Activated CD8-positive, alpha-beta memory T cell treated with anti-CD3 and anti-CD28 coated beads for 24 hours (primary cell): ENCODE measurements around the gene BLVRB.
A peak's percentile ranks its signal among the peaks of the same experiment; 100 is the strongest.
"Not testable (repeated sequence)": the region's sequence is repeated elsewhere in the genome, so short reads cannot be mapped to it uniquely, and the experiment has no call there.

Experiments used
- DNase-seq: peaks from one replicate; pipeline ENCODE4 v3.0.0-alpha.2; 2020

Gene BLVRB

DNA sequence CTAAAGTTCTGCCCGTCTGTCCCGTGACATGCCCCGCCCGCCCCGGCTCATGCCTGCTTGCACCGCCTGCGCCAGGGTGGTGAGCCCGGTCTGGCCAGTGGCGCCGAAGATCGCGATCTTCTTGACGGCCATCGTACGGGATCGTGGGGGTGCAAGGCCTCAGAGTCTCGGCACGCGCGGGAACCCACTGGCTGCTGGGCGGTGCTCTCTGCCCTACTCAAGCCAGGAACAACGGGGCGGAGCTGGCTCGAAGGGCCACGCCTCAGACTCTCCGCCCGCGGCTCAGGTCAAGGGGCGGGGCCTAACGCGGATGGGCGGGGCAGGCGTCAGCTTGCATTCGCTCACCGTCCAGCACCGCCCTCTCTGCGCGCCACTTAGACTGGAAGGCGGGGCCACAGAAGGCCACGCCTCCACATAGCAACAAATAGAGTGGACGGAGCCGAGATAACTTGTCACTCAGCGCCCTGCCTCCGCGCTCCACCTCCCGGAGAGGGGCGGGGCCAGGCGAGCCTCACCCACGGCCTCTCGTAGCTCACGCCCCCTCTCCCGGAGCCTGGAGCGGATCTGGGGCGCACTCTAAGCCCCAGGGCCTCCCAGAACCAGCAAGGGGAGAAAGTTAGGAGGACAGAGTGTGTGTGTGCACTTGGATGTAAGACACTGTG, at the start of gene BLVRB:
Gene BLVRB (minus strand): TSS at position 189 of the 662 bp plus-strand sequence. CDS start 57 bp downstream, at position 132.
- peak; percentile 100 for DNase-seq

DNA sequence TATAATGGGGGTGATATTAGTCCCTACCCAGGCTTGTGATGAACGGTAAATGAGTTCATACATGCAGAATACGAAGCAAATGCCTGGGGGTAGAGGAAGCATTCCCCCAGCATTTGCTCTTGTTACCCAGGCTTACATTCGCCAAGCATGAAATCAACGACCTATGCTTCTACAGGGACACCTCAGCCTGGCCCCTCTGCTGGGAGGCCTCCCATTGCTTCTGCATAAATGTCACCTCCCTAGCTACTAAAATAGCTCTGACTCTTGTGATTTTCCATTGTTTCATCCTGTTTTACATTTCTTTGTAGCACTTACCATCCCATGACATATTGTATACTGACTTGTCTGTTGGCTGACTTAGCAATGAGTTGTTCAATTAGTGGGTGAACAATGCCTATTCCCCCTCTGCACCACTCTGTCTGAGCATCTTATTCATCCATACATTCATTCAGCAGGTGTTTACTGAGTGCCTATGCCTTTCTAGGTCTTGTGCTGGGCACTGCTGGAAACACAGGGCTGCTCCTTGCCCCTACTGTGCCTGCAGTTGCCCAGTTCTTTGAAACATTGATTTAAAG, 48.3 kb upstream of the BLVRB start:
- no peak for DNase-seq

DNA sequence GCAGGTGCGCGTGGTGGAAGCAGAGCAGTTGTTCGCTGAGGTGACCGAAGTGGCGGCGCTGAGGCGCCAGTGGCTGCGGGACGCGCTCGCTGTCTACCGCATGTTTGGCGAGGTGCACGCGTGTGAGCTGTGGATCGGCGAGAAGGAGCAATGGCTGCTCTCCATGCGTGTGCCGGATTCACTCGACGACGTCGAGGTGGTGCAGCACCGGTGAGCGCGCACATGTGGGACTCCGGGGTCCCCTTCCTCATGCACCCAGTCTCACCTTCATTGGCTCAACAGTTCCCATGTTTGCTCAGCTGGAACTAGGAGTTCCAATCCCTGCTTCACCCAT, 47.8 kb upstream of the BLVRB start:
- no peak for DNase-seq

DNA sequence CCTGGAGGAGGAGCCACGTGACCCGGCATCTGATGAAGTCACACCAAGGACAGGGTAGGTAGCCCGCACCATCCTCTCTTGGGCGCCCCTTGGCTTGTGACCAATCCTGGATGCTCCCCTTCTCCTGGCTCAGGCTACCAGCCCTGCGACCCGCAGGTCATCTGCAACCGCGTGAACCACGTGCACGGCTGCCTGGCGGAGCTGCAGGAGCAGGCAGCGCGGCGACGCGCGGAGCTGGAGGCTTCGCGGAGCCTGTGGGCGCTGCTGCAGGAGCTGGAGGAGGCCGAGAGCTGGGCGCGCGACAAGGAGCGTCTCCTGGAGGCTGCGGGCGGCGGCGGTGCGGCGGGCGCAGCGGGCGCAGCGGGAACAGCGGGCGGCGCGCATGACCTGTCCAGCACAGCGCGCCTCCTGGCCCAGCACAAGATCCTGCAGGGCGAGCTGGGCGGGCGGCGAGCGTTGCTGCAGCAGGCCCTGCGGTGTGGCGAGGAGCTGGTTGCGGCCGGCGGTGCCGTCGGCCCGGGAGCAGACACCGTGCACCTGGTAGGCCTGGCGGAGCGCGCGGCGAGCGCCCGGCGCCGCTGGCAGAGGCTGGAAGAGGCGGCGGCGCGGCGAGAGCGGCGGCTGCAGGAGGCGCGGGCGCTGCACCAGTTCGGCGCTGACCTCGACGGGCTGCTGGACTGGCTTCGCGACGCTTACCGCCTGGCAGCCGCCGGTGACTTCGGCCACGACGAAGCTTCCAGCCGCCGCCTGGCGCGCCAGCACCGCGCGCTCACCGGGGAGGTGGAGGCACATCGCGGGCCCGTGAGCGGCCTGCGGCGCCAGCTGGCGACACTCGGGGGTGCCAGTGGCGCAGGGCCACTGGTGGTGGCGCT, 47.2 kb upstream of the BLVRB start:
- no peak for DNase-seq

DNA sequence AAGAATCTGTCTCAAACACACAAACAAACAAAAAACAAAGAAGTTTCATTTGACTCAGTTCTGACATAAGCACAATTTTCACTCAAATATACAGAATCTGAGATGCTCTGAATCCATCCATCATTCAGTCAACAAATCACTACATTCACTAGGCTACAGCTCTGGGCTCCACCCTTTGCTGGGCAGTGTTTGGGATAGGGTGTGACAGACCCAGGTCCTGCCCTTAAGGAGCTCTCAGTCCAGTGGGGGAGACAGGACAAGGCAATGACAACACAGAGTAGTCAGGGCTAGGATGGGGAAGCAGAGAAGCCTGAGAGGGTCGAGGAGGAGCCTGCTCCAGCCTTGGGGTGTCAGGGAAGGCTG, 46.5 kb upstream of the BLVRB start:
- no peak for DNase-seq

DNA sequence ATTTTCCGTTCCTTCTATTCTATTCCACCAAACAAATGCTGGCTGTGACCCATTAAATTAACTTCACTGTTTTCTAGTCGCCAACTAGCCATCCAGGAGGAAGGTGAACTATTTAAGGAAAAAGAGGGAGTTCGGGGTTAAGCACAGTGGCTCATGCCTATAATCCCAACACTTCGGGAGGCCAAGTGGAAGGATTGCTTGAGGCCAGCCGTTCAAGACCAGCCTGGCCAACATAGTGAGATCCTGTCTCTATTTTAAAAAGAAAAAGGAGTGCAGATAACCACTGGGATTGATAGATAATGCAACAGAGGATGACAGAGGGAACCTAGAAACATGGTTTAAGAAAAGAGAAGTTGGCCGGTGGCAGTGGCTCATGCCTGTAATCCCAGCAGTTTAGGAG, 45.9 kb upstream of the BLVRB start:
- DNase-seq = no peak

DNA sequence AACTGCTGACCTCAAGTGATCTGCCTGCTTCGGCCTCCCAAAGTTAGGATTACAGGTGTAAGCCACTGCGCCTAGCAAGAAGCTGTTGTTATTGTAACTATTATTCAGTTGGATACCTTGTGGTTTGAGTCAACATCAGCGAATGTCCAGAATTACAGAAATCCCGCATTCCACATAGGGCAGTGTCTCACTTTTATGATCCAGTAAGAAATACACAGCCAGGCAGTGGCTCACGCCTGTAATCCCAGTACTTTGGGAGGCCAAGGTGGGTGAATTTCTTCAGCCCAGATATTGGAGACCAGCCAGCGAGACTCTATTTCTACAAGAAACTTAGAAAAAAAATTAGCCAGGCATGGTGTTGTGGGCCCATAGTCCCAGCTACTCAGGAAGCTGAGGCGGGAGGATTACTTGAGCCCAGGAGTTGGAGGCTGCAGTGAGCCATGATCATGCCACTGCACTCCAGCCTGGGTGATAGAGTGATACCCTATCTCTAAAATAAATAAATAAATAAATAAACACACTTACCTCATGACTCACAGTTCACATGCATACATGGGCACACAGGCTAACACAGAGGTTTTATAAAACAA, 45.1 kb upstream of the BLVRB start:
- no peak for DNase-seq

DNA sequence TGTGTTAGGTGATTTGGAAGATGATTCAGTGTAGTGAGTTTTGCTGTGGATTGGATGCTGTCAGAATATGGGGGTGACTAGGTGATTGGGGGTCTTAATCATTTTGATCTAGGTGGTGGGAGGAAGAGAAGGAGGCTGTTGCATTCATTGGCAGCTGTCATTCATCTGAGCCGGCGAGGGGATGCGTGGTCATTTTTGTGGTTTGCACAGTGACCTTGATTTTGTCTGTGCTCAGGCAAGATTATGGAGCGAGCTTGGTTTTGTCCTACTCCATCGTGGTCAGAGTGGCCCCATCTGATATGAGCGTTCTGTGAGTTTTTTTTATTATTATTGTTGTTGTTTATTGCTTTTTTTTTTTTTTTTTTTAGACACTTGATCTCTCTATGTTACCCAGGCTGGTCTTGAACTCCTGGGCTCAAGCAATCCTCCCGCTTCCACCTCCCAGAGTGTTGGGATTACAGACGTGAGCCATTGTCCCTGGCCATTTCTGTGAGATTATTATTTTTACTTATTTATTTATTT, 43.3 kb upstream of the BLVRB start:
- no peak for DNase-seq

DNA sequence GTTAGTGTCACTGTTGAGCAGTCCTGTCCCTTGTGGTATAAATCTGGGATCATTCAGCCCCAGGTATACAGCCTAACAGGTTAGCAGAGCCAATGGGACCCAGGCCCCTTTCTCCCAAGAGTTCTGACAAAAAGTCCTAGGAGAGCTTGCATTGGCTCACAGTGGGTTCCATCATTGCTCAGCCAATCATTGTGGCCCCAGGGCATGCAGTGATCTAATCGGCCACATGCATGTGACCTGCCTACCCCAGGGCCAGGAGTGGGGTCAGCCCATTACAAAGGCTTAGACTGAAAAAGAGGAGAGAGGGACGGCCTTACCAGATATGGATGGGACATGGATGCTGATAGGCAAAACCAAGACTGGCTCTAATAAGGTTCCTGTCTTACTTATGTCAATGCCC, 42.3 kb upstream of the BLVRB start:
- DNase-seq = no peak

DNA sequence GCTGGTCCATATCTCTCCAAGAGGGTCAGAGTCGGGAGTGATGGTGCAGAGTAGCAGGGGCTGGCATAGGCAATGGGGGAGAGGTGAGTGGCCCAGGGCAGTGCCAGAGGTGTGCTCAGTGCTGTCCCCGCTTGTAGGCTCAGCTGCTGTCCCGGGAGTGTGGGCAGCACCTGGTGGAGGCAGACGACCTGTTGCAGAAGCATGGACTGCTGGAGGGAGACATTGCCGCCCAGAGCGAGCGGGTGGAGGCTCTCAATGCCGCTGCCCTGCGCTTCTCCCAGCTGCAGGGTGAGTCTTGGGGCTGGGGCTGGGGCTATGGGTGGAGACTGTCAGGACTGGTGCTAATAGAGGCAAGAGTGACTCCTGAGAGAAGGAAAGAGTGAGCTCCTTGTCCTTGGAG, 40.6 kb upstream of the BLVRB start:
- DNase-seq = no peak

DNA sequence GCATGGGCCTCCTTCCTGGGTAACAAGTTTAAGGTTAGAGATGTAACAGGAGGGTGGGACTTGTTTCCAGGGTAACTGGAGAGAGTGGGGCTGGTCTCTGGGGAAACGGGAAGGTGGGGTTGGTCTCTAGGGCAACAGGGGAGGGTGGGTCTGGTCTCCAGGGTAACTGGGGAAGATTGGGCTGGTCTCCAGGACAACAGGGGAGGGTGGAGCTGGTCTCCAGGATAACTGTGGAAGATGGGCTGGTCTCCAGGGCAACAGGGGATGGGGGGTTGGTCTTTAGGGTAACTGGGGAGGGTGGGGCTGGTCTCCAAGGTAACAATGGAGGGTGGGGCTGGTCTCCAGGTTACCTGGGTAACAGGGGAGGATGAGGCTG, 37.8 kb upstream of the BLVRB start:
- no peak for DNase-seq

DNA sequence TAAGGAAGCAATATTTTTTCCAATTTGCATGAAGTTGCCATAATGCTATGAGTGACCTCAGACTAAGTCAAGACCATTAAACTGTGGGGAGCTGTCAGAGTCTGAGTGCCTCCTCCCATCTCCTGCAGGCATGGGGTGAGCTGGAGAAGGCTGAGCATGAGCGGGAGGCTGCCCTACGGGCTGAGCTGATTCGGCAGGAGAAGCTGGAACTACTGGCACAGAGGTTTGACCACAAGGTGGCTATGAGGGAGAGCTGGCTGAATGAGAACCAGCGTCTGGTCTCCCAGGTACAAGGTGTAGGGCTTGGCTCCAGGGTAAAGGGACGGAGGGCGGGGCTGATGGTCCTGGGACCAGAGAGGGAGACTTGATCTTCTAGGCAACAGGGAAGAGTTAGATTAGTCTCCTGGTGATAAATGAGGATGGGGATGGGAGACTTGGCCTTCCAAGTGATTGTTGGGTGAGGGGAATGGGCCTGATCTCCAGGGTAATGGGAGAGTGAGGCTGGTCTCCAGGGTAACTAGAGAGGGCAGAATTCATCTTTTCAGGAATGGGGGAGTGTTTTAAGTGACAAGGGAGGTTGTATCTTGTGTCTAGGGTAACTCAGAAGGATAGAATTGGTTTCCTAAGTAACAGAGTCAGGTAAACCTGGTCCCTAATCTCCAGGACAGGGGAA, 37.2 kb upstream of the BLVRB start:
- DNase-seq = no peak

DNA sequence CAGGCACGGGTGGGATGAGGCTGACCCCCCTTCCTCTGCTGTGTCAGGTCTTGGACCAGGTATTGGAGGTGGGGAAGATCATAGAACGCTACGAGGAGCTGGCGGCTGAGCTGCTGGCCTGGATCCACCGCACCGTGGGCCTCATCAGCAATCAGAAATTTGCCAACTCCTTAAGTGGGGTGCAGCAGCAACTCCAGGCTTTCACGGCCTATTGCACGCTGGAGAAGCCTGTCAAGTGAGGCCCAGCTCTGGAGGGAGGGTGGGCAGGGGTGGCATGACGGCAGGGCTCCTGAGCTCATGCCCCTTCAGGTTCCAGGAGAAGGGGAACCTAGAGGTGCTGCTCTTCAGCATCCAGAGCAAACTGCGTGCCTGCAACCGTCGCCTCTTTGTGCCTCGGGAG, 36.5 kb upstream of the BLVRB start:
- no peak for DNase-seq

DNA sequence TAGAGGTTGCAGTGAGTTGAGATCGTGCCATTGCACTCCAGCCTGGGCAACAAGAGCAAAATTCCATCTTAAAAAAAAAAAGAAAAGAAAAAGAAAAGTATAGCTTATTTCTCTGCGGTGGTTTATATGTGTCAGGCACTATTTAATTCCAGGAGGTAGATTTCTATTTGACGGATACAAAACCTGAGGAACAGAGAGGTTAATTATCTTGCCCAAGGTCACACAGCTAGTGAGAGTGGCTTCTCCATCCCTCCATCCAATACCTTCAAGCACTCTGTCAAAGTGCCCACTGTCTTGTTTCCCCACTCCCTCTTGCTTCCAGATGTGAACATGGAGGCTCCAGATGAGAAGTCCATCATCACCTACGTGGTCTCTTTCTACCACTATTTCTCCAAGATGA, 36.1 kb upstream of the BLVRB start:
- no peak for DNase-seq

DNA sequence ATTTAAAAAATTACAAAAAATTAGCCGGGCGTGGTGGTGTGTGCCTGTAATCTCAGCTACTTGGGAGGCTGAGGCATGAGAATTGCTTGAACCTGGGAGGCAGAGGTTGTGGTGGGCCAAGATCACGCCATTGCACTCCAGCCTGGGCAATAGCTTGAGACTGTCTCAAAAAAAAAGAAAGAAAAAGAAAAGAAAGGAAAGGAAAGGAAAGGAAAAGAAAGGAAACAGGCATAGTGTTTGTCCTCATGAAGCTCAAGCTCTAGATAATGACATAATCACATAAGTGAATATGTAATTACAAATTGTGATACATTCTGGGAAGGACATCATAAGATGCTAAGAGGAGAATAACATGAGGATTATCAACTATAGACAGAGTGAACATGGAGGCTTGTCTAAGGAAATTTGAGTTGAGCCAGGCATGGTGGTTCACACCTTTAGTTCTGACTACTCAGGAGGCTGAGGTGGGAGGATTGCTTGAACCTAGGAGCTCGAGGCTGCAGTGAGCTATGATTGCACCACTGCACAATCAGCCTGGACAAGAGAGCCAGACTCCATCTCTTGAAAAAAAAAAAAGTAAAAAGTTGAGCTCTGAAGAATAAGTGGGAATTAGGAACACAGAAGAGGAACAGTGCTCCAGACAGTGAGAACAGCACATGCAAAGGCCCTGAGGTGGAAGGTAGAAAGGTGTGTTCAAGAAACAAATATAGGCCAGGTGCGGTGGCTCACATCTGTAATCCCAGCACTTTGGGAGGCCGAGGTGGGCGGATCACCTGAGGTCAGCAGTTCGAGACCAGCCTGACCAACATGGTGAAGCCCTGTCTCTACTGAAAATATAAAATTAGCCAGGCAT, 35.4 kb upstream of the BLVRB start:
- not testable (repeated sequence) for DNase-seq

DNA sequence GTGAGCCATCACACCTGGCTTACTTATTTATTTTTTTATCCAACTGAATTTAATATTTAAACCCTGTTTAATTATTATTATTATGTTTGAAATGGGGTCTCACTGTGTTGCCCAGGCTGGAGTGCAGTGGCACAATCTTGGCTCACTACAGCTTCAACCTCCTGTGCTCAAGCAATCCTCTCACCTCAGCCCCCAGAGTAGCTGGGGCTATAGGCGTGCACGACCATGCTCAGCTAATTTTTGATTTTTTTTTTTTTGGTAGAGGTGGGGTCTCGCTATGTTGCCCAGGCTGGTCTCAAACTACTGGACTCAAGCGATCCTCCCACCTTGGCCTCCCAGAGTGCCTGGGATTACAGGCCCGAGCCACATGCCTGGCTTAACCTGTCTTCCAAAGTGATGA, 33.8 kb upstream of the BLVRB start:
- DNase-seq = no peak

DNA sequence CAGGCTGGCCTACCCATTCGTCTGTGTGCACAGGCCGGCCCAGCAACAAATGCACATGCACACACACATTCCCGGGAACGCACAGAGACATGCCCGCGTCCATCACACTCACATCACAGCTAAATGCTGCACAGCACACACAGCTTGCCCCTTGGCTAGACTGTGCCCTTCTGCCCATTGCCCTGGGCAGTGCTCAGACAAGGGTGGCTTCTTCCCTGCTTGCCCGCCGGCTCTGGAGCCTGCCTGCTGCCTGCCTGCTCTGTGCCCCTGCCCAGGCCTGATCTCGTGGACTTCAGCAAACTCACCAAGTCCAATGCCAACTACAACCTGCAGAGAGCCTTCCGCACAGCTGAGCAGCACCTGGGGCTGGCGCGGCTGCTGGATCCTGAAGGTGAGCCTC, 31.7 kb upstream of the BLVRB start:
- DNase-seq = no peak

DNA sequence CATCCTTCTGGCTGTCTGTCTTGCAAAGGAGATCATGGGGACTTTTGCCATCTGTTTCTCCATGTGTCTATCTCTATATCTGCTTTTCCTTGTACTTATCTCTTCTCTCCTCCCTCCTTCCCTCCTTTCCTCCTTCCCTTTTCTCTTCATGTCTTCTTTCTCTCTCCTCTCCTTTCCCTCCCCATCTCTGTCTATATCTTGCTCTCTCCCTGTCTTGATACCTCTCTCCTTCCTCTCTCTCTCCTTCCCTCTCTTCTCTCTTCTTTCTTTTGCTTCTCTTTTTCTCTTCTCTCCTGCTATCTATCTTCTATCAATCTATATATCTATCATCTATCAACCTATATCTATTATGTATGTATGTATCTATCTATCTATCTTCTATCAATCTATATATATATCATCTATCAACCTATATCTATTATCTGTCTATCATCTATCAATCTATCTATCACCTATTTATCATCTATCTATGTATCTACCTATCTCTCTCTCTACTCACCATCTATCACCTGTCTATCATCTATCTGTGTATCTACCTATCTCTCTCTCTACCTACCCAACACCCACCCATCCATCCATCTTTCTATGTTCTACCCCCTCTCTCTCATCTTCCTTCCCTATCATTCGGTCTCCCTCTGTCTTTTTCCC, 28.8 kb upstream of the BLVRB start:
- no peak for DNase-seq

DNA sequence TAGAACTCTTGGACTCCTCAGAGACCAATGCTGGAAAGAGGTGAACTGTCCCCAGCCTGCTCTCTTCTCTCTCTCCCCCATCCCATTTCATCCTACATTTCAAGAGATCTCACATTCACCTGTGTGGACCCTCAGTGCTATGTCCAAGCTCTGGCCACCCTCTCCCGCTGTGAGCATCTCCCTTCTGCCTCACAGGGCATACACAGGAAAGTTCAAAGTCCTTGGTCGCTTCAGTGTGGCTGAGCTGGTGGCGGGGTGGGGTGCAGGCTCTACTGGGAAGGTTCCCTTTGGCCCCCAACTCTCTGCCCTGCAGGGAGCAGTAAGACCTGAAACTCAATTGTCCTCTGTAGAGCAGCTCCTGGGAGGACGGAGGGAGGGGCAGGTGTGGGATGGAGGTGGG, 28.2 kb upstream of the BLVRB start:
- no peak for DNase-seq

DNA sequence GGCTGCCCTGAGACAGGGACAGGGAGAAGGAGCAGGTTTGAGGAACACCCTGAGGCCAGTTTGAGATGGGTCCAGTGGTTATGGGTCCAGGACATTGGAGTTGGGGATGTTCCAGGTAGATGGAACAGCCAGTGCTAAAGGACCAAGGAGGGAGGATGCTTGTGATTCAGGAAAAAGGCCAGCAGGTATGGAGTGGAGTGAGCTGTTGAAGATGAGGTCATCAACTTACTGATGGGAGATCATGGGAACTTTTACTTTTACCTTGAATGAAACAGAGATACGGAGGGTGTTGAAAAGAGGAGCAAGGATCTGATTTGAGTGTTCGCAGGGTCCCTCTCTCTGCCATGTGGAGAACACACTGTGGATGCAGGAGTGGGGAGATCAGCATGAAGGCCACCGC, 26.7 kb upstream of the BLVRB start:
- DNase-seq = no peak

DNA sequence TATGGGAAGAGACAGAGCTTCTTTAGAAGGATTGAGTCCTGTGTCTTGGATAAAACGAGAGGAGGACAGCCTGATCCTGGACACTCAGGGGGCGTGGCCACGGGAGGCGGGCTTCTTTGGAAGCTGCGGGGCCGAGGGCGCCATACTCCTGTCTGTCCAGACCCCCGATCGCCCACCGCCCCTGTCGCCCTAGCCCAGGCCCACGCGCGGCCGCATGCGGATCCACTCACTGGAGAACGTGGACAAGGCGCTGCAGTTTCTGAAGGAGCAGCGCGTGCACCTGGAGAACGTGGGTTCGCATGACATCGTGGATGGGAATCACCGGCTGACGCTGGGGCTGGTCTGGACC, 24.3 kb upstream of the BLVRB start:
- DNase-seq = no peak

DNA sequence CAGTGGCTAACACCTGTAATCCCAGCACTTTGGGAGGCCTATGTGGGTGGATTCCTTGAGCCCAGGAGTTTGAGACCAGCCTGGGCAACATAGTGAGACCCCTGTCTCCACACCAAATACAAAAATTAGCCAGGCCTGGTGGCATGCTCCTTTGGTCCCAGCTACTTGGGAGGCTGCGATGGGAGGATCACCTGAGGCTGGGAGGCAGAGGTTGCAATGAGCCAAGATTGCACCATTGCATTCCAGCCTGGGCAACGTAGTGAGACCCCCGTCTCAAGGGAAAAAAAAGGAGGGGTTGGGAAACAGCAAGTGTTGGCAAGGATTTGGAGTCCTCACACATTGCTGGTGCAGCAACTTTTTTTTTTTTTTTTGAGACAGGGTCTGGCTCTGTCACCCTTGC, 20.5 kb upstream of the BLVRB start:
- DNase-seq = no peak
